Stimulated activated CD4-positive, alpha-beta T cell treated with anti-CD3 and anti-CD28 coated beads, Interleukin-12 subunit alpha, Interleukin-12 subunit beta, amount 100 ng/mL, for 48 hours (primary cell): ENCODE data around the gene NOTCH1.
A peak's percentile ranks its signal among the peaks of the same experiment; 100 is the strongest.

Source experiments
- DNase-seq, 3 donors: peaks; one replicate each; pipeline ENCODE4 v3.0.0-alpha.2; 2020; ENCODE audit warnings: low read depth in 2 of 3, low spot score in 1 of 3

NOTCH1 gene

DNA sequence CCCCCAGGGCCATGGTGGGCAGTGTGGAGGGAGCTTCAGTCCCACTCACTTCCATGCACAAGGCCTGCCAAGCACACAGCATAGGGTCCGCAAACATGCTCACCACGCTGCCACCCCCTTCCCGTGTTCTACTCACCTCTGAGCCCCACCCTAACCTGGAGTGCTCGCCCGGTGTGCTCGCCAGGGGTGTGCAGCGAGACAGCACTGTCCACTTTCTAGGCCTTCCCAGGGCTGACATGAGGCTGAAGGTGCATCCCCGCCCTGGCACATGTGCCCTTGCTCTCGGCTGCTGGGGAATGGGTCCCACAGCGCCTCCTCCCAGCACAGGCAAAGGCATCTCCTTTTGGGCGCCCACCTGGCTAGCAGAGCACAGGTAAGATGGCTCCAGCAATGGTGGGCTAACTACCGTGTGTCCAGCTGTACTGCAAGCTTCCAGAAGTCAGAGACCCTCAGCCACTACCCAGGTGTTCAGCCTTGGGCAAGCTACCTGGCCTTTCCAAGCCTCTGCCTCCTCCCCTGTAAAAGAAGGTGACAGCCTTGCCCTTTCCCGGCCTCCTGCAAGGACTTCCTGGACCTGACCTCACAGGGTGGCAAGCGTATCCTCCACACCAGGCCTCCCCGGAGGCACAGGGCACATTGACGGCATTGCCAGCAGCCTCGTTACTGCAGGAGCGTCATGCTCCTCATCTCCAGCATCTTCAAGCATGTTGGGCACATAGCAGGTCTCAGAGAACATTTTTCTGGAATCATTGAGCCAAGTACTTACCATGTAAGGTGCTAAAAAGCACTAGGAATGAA is 58.8 kb downstream of the NOTCH1 start:
- no peak for DNase-seq

DNA sequence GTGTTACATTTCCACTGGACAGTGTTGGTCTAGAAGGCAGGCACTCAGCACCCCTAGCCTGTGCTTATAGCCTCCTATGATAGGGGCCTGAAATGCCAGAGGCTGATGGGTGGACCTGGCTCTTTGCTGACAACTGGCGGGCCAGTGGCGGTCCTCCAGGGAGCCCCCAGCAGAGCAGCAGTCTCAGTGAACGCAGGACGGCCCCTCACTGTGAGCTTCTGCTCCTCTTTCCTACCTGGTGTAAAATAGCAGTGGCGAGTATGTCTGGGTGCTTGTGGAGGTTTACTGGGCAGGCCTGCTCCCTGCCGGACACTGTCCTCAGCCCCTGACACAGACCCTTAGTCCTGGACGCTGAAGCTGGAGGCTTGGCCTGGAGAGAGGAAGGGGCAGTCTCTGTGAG is 59.7 kb downstream of the NOTCH1 start:
- DNase-seq = no peak

DNA sequence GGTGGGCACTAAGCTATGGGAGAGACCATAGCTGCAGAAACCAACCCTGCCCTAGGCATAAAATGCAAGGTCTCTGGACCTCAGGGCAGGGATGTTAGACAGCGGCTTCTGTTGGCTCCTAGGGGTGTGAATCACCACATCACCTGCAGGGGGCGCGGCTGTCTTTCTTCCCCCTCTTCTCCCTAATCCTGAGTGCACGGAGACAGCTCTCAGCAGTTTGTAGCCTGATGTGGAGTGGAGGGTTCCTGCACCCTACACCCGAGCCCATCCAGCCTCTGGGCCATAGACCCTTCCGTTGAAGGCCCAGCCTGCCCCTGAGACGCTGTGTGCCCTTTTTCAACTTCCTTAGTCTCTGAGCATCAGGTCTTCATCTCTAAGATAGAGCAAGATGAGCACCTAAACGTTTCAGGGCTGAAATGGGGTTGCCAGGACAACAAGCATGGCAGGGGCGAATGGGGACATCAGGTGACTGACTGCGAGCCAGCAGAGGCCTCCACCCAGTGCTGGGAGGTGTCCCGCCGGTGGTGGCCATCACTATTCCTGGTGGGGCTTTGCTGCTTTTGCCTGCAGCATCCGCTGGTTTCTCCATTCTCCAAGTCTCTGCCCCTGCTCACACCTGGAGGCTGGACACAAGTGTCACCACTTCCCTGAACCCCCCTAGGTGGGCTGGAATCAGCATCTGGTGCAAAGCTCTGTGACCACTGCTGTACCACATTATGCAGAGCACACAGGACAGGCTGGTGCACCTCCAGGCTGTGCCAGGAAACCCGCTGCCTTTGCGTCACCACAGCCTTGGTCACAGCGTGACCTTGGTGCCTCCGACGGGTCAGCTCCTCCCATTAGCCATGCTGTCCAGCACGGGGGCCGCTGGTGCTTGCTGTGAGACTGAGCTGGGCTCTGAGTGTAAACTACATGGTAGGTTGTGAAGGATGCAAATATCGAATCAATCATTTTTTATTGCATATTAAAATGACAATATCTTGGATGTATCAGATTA is 60.5 kb downstream of the NOTCH1 start:
- peak; percentile 69 to 77 (median 75) for DNase-seq

DNA sequence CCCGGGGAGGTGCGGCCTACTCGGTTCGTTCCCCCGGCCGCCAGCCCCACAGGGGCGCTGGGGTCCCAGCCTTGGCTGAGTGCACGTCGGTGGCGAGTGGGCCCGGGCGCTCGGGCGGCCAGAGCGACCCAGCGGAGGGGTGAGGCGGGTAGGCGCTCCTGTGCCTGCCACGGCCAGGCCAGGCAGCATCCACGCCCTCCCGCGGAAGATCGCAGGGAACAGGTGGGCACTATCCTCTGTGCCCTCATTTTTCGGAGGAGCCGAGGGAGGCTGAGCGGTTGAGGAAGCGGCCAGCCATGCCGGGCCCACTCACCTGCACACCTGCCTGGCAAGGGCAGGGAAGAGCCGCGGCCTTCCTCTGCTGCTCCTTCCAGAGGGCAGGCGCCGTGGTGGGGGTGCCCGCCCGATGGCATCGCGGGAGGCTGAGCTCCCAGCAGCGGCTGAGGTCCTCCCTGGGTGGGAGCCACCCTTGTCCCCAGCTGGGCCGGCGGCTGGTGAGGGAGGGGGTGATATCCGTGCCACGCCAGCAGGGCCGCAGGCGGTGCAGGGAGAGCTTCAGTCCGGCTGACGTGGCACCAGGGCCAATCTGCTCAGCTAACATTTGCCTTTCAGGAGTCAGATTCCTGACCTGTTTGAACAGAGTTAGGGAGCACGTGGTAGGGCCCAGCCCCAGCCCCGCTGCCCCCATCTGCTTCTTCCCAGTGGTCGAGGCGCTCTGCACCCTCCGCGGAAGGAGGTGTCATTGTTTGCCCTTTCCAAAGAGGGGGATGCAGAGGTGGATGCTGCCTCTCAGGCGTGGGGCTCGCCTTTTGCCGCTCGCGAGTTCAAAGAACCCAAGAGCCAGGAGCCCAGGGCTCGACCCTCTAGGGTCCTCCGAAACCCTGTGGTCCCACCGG is 61.4 kb downstream of the NOTCH1 start:
- DNase-seq = no peak

DNA sequence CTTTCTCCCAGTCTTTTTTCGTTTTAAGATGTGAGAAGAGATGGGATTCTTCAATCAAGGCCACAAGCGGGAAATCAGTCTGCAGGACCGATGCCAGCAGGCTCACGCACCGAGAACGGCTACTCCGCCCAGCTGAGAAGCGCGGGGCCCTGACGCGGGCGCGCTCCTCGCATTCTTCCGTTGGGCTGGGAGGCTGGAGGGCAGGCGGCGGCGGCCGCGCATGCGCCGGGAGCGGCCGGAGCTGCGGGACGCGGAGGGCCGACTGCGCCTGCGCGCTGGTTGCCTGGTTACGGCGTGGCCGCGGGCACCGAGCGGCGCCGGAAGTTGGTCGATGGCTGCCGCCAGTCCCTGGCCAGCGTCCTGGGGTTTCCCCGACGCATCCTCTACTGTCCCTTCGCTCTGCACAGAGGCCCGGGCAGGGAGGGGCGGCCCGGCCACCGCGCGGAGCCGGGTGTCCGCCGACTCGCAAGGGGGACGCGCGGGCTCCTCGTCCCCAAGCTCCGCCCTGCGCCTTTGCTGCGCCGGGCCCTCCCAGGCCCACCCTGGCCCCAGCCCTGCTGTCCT is 62.2 kb downstream of the NOTCH1 start:
- peak; percentile 90 to 93 (median 90) for DNase-seq

DNA sequence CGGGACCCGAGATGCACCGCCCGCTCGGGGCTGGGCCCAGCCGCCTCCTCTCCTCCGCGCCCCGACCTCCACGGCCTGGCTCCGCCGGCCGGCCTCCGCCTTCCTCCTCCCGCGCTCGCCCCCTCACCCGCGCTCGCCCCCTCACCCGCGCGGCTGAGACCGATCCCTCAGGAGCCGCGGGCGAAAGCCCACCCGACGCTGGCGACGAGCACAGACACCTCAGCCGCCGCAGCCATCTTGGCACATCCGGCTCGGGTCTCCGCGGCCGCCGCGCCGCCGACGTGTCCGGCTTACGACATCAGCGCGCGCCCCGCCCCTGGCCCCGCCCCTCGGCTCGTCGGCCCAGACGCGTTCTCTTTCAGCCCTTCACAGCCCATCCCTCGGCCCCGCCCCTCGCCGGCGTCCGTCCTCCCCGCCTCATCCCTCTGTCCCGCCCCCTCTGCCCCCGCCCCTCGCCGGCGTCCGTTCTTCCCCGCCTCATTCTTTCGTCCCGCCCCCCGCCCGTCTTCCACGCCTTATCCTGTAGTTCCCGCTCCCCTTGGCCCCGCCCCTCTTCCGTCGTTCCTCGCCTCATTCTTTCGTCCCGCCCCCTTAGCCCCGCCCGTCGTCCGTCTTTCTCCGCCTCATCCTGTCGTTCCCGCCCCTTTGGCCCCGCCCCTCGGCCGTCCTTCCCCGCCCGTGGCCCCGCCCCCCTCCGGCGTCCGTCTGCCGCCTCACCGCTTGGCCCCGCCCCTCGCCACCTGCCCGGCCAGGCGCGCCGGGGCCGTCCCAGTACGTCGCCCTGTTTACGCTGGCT is 62.9 kb downstream of the NOTCH1 start, which contains the start of gene SEC16A:
Gene SEC16A, minus strand, starts transcription at position 248 of the 796 bp plus-strand sequence. CDS start 5,425 bp downstream, outside the sequence.
- DNase-seq = peak; percentile 99 to 100 (median 100)

DNA sequence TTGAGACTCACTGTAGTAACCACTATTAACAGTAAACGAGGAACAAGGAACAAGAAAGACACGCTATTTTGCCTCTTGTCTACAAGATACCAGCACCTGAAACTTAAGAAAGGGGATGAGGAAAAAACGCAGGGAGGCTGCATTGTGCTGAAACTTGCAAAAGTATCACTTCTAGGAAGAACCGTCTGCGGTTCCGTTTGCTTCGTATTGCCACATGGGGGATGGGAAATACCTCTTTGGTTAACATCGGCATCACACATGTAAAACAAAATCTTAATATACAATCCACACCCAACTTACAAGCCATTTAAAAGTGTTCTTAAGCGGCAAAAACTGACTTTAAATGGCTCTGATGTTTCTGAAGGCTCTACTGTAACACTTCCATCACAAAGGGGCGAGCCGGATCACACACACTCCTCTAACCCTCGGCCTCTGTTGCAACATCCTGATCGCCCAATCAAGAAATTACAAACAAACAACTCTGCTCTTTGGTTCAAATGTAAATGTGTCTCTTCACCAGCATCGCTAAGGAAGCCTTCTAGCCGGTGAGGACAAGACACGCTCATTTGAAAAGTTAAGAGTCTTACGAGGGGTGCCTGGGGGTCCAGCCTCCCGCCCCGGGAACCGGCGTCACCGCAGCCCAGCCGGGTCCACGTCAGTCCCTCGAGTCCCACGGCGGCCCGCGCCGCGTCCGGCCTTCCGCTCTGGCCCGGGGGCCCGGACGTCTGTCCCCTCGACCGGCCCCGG is 63.6 kb downstream of the NOTCH1 start:
- DNase-seq = peak in 2 of 3 donors; percentile 13 to 26

DNA sequence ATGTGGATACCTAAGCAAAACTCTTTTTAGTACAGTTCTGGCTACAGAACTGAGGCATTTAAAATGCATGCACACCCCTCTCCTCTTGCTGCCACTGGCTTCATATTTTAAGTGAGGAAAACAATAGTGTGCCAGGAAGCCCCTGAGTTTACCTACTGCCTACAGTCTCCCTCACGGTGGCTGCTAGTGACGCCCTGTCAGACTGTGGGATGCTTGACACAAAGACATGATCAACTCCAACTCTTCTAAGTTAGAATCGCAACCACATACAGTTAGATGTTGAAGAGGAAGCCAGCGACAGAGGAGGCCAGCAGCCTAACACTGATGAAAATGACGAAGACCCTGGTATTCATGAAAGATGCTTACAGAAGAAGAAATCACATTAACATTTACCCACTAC is 64.3 kb downstream of the NOTCH1 start:
- no peak for DNase-seq

DNA sequence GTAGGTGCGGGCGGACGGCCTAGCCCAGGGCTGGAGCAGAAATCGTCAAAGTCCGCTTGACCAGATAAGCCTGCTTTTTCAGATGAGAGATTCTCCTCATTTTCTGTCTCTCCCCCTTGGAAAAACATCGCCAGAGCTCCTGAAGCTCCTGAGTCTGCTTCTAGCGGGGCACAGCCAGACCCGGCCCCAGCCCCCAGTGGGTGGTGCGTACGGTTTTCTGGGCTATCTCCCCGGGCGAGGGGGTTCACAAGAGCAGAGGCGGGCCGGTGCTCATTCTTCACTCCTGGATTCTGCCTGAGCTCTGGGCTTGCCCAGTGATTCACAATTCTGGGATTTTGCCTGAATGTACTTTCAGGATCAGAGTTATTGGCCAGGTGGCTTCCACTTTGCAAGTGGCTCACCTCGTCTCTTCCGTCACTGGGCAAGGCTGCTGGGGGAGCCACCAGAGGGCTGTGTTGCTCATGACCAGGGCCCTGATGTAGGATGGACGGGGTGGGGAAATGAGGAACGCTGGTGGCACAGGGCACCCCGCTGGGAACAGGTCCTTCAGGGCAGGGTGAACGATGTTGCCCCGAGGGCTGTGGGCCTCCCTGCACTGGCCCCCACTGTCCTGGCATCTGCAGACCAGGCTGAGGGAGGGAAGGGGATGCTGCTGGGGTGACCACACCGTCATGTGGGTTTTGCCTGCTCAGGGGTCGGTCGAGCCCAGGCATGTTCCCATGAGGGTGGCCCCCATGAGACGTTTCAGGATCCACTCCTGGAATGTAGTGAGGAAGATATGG is 69.3 kb downstream of the NOTCH1 start:
- no peak for DNase-seq

DNA sequence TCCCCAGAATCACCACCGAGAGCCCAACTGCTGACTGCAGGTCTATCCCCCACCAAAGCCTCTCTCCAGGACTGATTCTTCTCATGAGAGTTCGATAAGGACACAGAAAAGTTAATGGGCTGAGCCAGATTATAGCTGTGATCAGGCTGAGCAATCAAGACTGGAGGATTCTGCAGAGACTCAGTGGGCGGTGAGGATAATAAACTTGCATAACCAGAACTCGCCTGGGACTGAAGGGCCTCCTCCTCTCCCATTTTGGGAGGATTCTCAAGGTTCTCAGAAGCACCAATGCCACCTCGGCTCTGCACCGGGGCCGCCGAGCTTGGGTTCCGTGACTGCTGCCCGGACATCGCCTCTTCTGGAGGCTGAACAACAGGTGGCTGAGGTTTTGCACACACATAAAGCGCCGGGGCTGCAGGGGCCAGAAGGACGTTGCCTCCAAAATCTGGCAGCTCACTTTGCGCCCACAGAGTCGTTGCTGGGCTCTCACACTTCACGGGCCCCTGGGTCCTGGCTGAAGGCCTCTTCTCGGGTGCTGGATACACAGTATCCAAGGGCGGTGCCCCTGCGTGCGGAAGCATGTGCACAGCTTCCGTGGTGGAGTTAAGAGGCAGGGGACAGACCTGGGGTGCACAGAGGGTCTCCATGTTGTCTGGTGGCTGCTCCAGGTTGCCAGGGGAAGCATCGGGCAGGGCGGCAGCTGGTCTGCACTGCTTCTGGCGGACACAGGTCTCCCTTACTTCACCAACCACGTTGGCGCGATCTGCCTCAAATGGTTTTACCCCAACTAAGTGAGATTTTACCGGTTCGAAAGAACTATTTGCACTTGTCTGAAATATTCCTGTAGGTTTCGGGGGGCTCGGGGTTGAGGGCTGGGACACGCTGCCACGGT is 70.6 kb downstream of the NOTCH1 start:
- no peak for DNase-seq

DNA sequence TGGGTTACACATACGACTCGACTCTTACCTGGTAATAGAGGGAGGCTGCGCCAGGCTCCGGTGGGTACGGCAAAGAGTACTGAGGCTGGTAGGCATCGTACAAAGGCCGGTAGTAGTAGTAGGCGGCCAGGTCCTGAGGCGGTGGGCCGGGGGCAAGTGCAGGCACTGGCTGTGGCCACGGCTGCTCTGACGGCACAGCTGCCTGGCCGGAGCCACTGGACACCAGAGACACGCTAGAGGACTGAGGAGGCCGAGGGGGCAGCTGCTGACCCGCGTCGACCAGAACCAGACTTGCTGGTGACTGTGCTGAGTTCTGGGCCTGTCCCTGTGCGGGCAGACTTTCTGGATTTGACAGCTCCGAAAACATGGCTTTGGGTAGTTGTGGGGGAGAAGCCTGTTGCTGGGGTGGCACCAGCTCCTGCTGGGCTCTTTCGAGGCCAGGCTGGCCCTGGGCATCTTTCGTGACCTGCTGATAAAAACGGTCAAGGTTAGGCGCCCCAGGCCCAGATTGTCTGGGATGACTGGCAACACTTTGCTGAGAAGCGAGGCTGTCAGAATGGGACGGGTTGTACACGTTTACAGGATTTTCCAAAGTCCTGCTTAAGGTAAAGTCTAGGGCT is 71.7 kb downstream of the NOTCH1 start:
- DNase-seq = no peak

DNA sequence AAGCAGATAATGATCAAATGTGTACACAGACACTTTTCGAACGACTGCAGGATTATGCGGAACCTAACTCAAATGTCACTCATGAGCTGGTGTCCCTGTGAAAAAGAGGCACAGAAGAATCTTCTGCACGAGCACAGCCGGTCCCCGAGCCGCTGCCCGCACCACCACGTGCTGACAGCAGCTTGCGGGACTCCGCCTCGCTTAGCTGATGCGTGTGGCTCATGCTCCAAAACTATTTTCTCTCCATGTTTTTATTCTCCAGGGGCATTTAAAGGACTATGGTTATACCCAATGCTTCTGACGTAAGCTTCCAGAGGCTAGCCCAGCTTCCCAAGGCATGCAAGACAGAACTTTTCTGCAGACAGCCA is 72.5 kb downstream of the NOTCH1 start:
- DNase-seq = no peak

DNA sequence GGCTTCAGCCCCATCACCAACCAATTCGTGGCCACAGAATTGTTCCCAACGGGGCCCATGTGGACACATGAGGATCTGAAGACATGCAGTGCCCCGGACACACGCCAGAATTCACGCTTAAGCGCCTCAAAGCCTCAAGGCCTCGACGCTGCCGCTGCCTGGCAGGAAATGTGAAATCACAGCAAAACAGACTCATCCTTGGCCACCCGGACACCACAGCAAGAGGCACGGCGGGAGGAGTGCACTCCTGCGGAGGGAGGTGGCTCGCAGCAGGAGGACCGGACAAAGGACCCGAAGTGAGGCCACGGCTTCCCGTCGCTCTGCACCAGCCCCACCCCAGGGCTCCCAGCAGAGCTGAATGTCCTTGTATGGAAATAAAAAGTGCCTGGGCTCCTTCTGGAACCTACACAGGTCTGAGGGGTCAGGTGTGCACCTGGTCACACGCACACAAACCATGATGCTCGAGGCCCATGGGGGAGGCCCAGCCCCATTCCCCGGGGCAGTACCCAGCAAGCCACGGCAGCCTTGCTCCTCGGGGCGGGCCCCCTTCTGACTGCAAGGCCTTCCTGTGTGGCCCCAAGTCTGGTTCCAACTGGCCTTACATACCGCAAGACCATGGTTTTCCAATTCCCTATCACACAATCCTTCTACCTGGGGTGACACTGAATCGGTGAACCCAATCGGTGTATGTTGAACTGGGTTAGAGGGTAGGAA is 73.1 kb downstream of the NOTCH1 start:
- DNase-seq = no peak

DNA sequence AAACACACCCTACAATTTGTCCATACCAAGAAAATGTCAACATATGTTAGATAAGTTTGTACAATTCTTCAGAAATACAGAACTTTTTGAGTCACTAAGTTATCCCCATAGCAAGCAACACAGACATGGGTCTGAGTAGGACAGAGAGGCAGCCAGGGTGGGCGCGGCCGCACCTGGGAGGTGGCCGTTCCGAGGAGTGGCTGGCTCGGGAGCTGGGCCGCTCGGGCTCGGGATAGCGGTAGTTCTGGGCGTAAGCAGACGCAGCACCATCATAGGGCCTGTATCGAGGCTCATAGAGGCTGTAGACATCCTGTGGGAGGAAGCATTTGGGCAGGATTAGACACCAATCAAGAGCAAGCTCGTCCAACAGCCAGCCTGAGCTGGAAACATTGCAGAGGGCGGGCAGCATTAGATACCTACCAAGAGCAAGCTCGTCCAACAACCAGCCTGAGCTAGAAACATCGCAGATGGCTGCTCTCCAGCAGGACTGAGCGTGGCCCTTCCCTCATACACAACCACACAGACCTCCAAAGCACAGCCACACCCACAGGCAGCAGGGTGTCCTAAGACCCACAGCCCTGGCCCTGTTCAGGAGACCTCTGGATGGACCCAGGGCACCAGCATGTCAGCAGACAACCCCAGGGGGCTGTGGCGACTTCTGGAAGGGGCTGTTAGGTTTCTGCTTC is 73.9 kb downstream of the NOTCH1 start:
- no peak for DNase-seq

DNA sequence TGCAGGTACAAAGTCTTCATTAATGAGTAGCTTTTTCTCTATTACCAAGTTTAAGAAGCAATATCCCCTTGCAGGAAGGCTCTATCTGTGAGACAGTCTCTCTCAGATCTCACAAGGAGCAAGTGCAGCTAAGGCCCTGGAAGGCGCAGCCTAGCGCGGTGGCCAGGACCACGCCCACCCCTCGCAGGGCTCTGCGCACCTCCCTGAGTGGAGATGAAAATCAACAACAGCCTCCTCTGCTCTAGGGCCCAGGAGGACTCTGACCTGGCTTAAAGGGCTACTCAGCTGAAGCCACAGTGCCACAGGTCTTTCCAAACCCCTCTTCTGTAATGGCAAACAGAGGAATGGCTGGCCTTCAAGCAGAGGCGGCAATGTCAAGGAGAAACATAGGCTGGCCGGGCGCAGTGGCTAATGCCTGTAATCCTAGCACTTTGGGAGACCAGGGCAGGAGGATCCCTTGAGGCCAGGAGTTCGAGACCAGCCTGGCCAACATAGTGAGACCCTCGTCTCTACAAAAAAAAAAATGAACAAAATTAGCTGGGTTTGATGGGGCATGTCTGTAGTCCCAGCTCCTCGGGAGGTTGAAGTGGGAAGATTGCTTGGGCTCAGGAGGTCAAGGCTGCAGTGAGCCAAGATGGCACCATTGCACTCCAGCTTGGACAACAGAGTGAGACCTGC is 74.9 kb downstream of the NOTCH1 start:
- no peak for DNase-seq
